Adrenal gland (tissue), 5 donors: ENCODE data around the gene C14orf132.

Experiments
- CTCF ChIP-seq, 6 experiments: fragments of 450-650 bp in 4 of 6; fragments of 200-600 bp in 2 of 6; sonication (generic) in 1 of 6; IDR thresholded peaks; 1 replicate in 5 of 6; 2 replicates in 1 of 6; pipeline versions ENCODE4 v1.5.1 to v1.8.0; 2016 to 2021; ENCODE audit warnings: antibody characterized with exemption in 6 of 6, mild to moderate bottlenecking in 2 of 6, moderate library complexity in 1 of 6
- POLR2A ChIP-seq, 2 donors: fragments of 450-650 bp; IDR thresholded peaks; one replicate each; pipeline ENCODE4 v1.6.1; 2017; ENCODE audit warnings: antibody characterized with exemption in 2 of 2, mild to moderate bottlenecking in 2 of 2, moderate library complexity in 1 of 2
- donor health status: DM: no; HTN: no; CAD: no.

GRCh38 chr14:96079066-96079465 is 39.9 kb downstream of the C14orf132 start:
- no peak for TF ChIP-seq CTCF (IDR thresholded peaks at IDR 0.05)
- no peak for TF ChIP-seq POLR2A (IDR thresholded peaks at IDR 0.05)
